GM12878 (cell line): ENCODE results near the gene DGKB.

Experiments used
- CTCF ChIP-seq, 3 experiments: IDR thresholded peaks in 2 of 3; conservative IDR thresholded peaks in 1 of 3; 2 replicates each; pipeline ENCODE4 v1.5.1; 2011; ENCODE audit warnings: low read depth in 3 of 3, low read length in 3 of 3, mild to moderate bottlenecking in 3 of 3, control low read depth in 2 of 3, moderate library complexity in 2 of 3, inconsistent platforms in 1 of 3, mixed read lengths in 1 of 3; ENCODE audit not compliant: control insufficient read depth in 2 of 3, insufficient read depth in 1 of 3; ENCODE audit errors: extremely low read depth in 1 of 3
- EZH2 ChIP-seq: IDR thresholded peaks from 2 replicates; pipeline ENCODE4 v1.6.1; 2012; ENCODE audit warnings: low read depth, mild to moderate bottlenecking, control low read depth, inconsistent platforms, low read length, borderline replicate concordance; ENCODE audit not compliant: control insufficient read depth
- SP1 ChIP-seq: IDR thresholded peaks from one replicate; pipeline ENCODE4 v1.6.1; 2011; ENCODE audit warnings: low read depth, low read length

DNA sequence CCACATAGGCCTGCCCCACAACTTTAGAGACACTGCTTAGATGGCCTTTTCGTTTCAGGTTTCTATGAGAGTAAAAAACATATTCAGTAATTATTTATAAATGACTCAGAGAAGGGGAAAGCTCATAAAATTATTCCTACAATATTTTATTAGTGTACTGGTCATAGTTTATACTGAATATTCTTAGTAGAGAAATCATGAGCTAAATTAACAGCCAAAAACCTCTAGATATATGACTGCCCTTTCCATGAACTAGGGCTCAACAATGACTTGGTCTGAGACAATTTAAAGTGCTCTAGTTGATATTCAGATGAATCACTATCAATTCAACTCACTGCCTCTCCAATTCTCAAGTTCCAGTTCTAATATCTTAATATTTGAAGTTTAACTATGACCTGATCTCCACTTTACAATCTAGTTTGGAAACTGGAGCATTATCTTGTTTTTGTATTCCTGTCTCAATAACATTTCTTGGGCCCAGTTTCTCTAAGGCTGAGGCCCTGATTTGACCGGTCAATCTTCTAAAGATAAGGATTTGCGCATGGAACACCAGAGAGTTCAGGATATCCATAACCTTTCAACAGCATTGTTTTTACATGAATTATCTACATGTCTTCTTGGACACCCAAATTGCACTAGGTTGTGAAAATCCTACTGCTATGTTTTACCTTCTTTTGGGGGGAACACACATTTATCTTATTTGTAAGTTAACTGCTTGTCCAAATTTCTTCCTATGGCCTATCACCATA, 141.6 kb downstream of the DGKB start:
- TF ChIP-seq CTCF (IDR thresholded peaks at IDR 0.05 in 2 of 3, conservative IDR thresholded peaks at IDR 0.05 in 1 of 3; ENCODE audit: control insufficient read depth in 2 of 3, extremely low read depth in 1 of 3, insufficient read depth in 1 of 3, low read depth in 3 of 3, low read length in 3 of 3) (no peak), EZH2 (no peak), SP1 (no peak)
